ENCODE data around the gene RAMP1.
"Not testable (repeated sequence)": the region's sequence is repeated elsewhere in the genome, so short reads cannot be mapped to it uniquely, and the experiment has no call there.

Gene RAMP1

GRCh38 chr2:237863689-237864443, 4.4 kb downstream of the RAMP1 start:
- DNase-seq, result no peak

- DNase-seq, result no peak
Observed at GRCh38 chr2:237864444-237864931, 5.1 kb downstream of the RAMP1 start.

GRCh38 chr2:237864940-237865622, 5.7 kb downstream of the RAMP1 start:
- DNase-seq, result no peak

GRCh38 chr2:237865623-237866041, 6.2 kb downstream of the RAMP1 start:
- DNase-seq, result no peak

- DNase-seq, result no peak
Observed at GRCh38 chr2:237866101-237866621, 6.7 kb downstream of the RAMP1 start.

GRCh38 chr2:237867465-237867864, 8.0 kb downstream of the RAMP1 start:
- no peak for DNase-seq

GRCh38 chr2:237868074-237868473, 8.7 kb downstream of the RAMP1 start:
- not testable (repeated sequence) for DNase-seq

GRCh38 chr2:237868631-237869342, 9.4 kb downstream of the RAMP1 start:
- DNase-seq, result no peak

GRCh38 chr2:237869343-237870102, 10.1 kb downstream of the RAMP1 start:
- no peak for DNase-seq

- no peak for DNase-seq
Observed at GRCh38 chr2:237870126-237870525, 10.7 kb downstream of the RAMP1 start.

- no peak for DNase-seq
Observed at GRCh38 chr2:237870754-237871651, 11.6 kb downstream of the RAMP1 start.

GRCh38 chr2:237872178-237872887, 12.9 kb downstream of the RAMP1 start:
- no peak for DNase-seq

- no peak for DNase-seq
Observed at GRCh38 chr2:237873421-237873831, 14.0 kb downstream of the RAMP1 start.

- no peak for DNase-seq
Observed at GRCh38 chr2:237873897-237874551, 14.6 kb downstream of the RAMP1 start.

- no peak for DNase-seq
Observed at GRCh38 chr2:237874585-237875161, 15.2 kb downstream of the RAMP1 start.

GRCh38 chr2:237875256-237876060, 16.0 kb downstream of the RAMP1 start:
- DNase-seq, result peak; percentile 56

- DNase-seq, result no peak
Observed at GRCh38 chr2:237876061-237876526, 16.7 kb downstream of the RAMP1 start.

- DNase-seq, result no peak
Observed at GRCh38 chr2:237876532-237876931, 17.1 kb downstream of the RAMP1 start.
